IPS-18c (cell line): ENCODE results near the gene THBS3.
"Not testable (repeated sequence)": the region's sequence is repeated elsewhere in the genome, so short reads cannot be mapped to it uniquely, and the experiment has no call there.

ENCODE experiments used
- H3K4me3 ChIP-seq: 2 replicates; pipeline ENCODE4 v1.7.0; 2013; ENCODE audit warnings: low read depth, mild to moderate bottlenecking, low read length, moderate library complexity; ENCODE audit not compliant: insufficient read depth
- H3K9me3 ChIP-seq: one replicate; pipeline ENCODE4 v1.6.1; 2013; ENCODE audit warnings: mild to moderate bottlenecking, low read length, moderate library complexity; ENCODE audit not compliant: control insufficient read depth, insufficient read depth

Gene THBS3

DNA sequence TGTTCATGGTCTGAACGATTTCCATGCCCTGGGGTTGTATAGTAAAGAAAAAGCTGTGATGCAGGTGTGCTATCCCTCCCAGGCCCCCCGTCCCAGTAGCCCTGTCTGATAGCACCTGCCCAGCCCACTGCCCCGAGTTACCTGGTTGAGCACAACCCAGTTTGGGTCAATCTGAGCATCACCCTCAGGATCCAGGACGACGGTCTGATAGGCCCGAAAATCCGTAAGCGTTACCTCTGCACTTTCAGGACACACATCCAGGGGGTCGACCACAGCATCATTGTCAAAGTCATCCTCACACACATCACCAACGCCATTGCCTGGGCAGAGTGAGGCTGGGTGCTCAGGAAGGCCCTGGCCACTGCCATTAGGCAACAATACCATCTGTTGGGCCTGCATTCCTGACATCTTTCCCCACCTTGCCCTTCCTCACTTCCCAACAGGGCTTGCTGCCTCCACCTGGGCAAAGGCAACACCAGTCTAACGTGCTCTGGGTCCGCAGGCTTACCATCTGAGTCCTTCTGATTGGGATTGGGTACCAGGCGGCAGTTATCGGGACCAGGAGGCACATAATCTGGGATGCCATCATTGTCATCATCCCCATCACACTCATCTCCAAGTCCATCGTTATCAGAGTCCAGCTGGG is 9.7 kb downstream of the THBS3 start:
- no peaks in the 10 kb centered on the region for H3K9me3 ChIP-seq
- no peak overlapping the region for H3K4me3 ChIP-seq

DNA sequence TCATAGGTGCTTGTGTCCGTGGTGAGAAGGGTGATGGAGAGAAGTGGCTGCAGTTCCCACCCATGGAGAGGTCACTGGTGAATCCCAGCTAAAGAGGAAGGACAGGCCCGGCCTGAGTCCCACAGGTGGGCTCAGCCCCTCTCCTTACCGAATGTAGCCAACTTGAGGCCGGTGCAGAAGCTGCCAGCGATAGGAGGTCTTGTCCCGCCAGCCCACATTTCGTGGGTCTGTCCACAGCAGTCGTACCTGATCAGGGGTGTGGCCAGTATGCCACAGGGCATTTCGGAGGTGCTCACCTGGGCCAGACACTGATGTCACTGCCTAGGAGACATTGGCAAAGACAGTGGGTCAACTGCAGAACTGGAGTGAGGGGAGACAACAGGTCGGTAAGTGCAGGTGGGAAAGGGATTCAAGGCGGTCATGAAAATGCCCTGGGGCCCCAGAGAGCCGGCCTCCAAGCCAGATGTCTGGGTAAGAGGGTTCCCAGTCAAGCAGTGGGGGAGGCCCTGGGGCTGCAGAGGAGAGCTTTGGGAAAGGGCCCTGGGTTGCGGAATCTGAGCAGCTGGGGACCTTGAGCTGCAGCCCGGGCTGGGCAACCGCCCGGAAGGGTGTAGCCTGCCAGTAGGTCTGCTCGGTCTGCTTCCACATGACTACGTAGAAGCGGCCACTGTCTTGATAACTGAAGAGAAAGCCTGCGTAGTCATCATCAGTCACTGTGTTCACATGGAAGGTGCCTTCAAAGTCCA is 10.6 kb downstream of the THBS3 start:
- Histone ChIP-seq H3K9me3 (no peaks in the 10 kb centered on the region), H3K4me3 (peak overlapping the region; percentile 46)

DNA sequence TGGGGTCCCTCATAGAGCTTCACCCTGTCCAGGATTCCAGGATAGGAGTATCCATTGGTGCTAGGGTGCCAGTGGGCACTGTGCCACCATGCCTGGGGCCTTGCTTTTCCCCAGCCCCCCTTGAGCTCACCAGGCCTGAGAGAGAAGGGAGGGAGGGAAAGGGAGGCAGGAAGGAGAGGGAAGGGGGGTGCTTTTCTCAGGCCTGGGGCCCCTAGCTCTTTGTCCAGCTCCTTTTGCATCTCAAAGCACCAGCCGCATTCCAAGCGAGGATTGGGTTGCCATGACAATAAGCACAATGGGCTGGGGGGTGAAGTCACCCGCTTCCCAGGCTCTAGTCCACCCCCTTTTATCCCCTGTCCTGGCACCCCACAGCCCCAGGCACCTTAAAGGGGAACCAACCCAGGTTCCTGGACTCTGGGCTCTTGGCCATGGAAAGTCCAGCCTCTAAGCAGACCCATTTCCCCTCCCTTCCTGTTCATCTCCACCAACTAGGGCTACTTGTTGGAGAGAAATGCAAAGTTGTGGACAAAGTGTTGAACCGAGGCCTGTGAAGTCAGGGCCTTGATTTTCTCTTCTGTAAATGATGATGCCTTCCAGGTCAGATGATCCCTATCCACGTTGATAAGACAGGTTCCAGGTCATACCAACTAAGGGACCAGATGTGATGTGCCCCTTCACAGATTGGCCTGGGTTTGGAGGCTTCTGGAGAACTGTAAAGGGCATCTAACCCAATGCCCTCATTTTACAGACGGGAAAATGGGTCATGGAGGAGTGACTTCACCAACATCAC is 11.4 kb downstream of the THBS3 start:
- Histone ChIP-seq H3K4me3 (peak overlapping the region; percentile 94), H3K9me3 (no peaks in the 10 kb centered on the region)

DNA sequence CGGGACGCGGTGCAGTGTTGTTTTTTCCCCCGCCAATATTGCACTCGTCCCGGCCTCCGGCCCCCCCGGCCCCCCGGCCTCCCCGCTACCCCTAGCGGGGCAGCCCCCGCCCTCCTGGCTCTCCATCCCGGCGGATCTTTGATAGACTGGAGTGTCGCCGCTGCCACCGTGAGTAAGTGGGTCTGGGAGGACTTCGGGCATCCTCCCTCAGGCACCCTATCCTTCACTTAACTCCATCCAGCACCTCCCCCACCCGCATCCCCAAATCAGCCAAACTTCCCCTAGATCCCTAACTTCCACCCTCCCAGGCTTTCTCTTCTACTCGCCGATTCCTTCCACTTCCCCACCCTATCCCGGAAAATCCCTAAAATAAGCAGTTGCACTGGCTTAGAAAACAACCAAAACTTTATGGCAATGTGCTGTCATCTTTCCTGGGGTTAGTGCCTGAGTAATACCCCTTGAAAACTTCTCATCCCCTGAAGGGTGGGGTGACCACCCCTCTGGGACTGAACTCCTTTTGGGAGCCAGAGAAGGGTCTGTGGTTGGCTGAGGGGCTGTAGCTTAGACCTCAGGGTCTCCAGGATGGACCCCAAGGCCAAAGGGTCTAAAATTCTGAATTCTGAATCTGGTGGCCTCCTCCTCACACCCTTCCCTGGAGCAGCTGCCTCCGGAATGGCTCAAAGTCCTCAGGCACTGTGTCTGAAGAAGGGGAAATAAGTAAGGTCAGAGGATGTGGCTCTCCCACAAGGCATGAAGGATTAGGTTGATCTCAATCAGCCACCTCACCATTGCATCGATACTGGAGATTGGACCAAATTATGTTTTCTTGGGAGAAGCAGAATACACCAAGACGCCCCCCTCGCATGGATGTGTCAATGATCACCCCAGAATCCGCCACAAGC is 12.2 kb downstream of the THBS3 start:
- H3K4me3 ChIP-seq = peak overlapping the region; percentile 94
- no peaks in the 10 kb centered on the region for H3K9me3 ChIP-seq

DNA sequence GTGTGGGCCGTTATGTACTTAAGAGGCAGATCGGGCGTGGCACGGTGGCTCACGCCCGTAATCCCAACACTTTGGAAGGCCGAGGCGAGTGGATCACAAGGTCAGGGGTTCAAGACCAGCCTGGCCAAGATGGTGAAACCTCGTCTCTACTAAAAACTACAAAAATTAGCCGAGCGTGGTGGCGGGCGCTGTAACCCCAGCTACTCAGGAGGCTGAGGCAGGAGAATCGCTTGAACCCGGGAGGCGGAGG is 13.8 kb downstream of the THBS3 start:
- peak overlapping the region; percentile 81 for H3K4me3 ChIP-seq
- H3K9me3 ChIP-seq = not testable (repeated sequence)

DNA sequence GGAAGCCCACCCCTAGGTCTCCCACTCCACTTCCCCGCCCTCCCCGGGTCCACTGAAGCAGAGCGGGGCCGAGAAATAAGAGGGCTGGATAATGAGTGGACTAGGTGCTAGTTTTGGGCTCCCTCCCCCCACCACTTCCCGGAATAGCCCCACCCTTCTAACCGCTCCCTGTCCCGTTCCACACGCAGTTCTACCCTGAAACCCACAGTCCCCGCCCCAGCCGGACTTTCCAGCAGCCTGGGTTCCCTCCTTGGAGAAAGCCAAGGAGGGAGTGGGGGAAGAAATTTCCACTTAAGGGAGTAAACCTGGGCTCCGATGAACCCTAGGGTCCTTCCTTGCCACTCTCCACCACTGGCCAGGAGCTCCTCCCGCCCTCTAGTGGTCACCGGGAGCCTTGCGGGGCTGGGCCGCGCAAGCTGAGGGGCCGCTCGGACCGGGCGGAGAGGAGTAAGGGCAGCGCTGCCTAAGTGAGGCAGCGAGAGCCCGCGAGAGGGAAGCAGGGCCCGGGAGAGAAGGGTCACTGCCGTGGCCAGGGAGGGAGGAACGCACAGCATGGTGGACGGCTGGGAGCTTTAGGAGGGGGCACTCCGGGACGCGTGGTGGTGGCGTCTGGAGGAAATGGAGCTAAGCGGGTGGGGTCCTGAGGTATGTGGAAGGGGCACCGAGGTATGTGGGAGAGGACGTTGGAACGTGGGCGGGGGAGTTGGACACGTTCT is 14.3 kb downstream of the THBS3 start:
- H3K4me3 ChIP-seq = peak overlapping the region; percentile 81
- no peaks in the 10 kb centered on the region for H3K9me3 ChIP-seq

DNA sequence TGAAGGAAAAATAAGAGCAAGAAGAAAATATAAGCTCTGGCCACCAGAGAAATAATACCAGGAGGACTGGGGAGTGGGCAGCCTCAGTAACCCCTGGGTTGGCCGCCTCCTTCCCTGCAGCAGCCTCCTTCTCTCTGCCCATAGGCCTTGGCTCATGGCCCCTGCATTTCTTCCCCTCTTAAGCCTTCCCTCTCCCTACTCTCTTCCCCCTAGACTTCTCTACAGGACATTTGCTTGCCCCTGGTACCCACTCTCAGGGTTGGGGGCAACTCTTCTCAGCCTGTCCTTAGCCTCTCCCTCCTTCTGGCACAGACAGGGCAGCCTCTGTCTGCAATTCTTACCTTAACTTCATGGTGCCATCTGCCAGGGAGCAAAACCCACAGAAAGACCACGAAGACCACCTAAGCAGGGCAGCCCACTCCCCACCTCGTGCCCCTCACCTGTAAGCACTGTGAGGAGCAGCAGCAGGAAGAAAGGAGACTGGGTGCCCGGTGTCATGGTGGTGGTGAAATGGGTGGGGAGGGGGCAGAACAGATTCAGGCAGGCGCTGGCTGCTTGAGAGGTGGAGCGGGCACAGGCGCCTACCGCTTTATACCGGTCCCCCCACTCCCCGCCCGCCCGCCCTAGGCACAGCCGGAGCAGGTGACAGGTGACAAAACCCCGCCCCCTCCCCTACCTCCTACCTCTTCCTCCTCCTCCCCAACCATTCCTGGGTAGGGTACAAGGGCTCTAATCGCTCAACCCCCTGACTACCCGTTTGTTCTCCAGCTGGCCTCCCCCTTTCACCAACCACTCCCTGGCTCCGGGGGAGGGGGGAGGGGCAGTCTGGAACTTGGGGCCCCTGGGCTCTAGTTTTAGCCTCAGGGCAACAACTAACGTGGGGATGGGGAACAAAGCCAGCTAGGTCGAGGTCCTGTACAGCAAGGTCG is 15.1 kb downstream of the THBS3 start:
- H3K9me3 ChIP-seq = no peaks in the 10 kb centered on the region

DNA sequence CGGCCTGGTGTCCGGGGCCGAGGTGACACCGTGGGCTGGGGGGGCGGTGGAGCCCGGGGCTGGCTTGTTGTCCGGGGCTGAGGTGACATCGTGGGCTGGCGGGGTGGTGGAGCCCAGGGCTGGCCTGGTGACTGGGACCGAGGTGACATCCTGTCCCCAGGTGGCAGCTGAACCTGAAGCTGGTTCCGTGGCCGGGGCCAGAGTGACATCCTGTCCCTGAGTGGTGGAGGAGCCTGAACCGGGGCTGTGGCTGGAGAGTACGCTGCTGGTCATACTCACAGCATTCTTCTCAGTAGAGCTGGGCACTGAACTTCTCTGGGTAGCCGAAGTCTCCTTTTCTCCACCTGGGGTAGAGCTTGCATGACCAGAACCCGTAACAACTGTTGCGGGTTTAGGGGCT is 15.8 kb downstream of the THBS3 start:
- Histone ChIP-seq H3K4me3 (no peak overlapping the region), H3K9me3 (no peaks in the 10 kb centered on the region)

More for the DNA sequence above, 15.1 kb downstream of the THBS3 start:
- H3K4me3 ChIP-seq = peak overlapping the region; percentile 81; the same call in 1 of the 2 replicates

DNA sequence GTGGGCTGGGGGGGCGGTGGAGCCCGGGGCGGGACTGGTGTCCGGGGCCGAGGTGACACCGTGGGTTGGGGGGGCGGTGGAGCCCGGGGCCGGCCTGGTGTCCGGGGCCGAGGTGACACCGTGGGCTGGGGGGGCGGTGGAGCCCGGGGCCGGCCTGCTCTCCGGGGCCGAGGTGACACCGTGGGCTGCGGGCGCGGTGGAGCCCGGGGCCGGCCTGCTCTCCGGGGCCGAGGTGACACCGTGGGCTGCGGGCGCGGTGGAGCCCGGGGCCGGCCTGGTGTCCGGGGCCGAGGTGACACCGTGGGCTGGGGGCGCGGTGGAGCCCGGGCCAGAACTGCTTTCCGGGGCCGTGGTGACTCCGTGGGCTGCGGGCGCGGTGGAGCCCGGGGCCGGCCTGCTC is 17.8 kb downstream of the THBS3 start:
- not testable (repeated sequence) for H3K9me3 ChIP-seq, H3K4me3 ChIP-seq

DNA sequence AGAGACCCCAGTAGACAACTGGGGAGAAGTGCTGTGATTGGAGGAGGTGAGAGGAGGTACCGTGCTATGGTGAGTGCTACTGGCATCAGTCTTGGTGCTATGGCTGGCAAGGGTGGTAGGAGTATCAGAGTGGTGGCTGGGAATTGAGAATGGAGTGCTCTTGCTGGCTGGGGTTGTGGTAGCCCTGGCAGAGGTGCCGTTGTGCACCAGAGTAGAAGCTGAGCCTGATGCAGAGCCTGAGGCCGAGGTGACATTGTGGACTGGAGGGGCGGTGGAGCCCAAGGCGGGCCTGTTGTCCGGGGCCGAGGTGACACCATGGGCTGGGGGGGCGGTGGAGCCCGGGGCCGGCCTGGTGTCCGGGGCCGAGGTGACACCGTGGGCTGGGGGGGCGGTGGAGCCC is 19.4 kb downstream of the THBS3 start:
- Histone ChIP-seq H3K4me3 (no peak overlapping the region), H3K9me3 (no peaks in the 10 kb centered on the region)

DNA sequence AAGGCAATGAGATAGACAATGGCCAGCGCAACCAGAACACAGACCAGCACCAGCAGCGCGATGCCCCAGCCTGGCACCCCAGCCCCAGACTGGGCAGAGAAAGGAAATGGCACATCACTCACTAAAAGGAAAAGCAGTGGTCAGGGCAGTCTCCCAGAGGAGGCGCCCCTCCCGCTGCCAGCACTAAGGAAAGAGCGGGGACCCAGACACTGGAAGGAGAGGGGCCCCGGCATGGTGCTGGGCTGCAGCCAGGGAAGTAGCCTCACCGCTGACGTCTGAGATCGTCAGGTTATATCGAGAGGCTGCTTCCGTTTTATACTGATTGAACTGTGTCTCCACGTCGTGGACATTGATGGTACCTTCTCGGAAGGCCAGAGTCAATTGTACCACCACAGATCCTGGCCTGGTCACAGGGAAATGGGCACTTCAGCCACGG is 20.2 kb downstream of the THBS3 start:
- Histone ChIP-seq H3K4me3 (no peak overlapping the region), H3K9me3 (no peaks in the 10 kb centered on the region)

DNA sequence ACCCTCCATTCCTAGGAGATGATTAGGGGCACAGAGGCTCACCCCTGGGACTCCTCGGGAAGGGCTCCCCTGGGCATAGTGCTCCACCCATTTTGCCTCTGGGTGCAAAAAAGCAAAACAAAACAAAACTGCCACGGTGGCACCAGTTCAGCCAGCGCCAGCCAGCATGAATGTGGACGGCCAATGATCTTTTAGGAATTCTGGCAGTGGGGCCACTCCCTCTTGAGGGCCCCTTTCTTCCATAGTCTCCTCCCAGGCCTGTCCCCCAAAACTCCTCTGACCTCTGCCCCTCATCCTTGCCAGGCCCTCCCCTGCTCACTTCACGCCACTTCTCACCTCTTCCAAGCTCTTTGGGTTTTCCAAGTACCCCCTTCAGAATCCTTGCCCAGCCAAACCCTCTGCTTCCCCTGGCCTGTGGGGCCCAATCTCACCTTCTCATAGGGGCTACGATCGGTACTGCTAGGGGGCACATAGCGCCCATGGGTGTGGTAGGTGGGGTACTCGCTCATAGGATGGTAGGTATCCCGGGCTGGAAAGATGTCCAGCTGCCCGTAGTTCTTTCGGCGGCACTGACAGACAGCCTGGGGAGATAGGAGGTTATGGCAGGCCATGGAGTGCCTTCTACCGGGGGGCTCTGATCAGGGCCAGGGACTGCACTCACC is 20.8 kb downstream of the THBS3 start:
- Histone ChIP-seq H3K4me3 (no peak overlapping the region), H3K9me3 (no peaks in the 10 kb centered on the region)

DNA sequence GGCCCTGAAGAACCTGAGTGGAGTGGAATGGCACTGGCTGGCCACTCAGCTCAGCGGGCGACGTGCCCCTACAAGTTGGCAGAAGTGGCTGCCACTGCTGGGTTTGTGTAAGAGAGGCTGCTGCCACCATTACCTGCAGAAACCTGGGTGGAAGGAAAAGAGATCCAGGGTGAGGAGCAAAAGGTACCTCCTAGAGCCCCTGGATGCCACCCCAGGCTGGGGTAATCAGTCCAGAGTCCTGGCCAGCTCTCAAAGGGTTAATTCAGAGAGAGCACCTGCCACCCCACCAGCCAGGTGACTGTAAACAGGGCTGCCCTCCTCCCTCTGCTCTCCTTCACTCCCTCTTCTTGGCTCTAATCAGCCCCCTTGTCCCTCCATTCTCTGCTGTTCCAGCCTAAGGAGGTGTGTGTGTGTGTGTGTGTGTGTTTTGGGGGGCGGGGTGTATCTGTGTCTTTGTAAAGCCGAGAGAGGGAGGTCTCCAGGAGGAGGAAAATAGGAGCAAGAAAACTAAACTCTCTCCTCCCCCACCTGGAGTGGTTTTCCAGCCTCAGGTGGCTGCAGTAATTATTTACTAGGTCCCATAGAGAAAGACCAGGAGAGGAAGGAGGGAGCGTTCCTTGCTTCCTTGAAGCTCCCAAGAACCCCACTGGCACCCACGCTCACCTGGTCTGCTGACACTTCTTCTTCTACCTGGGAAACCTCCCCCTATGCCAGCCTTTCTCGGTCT is 21.5 kb downstream of the THBS3 start:
- Histone ChIP-seq H3K9me3 (no peaks in the 10 kb centered on the region), H3K4me3 (no peak overlapping the region)

DNA sequence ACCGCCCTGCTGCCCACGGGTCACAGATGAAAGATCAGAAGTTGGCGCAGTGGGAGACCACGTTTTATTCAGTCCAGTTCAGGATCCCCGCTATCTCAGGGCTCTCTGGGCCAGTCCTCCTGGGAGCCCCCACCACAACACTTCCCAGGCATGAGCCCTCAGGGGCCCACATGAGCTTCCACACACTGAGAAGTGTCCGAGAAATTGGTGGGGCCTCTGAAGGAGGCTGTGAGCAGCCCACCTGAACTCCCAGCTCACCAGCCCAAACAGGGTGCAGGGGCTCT is 22.0 kb downstream of the THBS3 start:
- H3K9me3 ChIP-seq = no peaks in the 10 kb centered on the region
- no peak overlapping the region for H3K4me3 ChIP-seq
